ENCODE data around the gene PDK2. TPM values are rescaled to one million over a fixed set of nuclear protein-coding genes. Genes with fewer than 3 reads are reported as not detected.
A peak's percentile ranks its signal among the peaks of the same experiment; 100 is the strongest.

Gene PDK2
- total and polyA plus RNA-seq, 7 donors = 50.3 to 213 (median 99.4) TPM

DNA sequence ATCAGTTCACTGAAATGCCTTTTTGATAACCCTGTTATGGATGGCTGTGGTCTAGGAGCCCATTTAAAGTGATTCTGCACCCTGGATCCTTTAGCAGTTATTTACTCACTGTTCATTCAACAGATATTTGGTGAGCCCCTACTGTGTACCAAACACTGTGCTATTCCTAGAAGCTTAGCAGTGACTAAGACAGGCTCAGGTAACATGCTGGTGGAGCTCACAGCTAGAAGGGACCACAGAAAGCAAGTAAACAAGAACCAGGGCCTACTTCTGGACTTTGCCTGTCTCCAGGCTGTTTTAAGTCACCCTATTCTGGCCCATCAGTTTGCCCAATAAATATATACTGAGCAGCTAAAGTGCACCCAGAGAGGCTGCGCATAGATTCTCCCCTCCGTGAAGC is 28.2 kb upstream of the PDK2 start:
- intact Hi-C loops (cut with DNase I) = no loop called here
- H3K36me3 ChIP-seq (ENCODE audit: insufficient read depth in 1 of 2, low read depth in 1 of 2) = peaks cover 0 to 32% of the 10 kb centered on the region in 2 donors
- H3K9me3 ChIP-seq = no peaks in the 10 kb centered on the region
- DNase-seq (peak in 1 of 2 donors; percentile 30), ATAC-seq (peak; percentile 62 to 80 (median 70))
- peaks cover 61% of the 10 kb centered on the region for H3K4me1 ChIP-seq
- no peak overlapping the region for H3K4me3 ChIP-seq
- H3K27ac ChIP-seq = peak overlapping the region; percentile 92
- no peaks in the 10 kb centered on the region for H3K27me3 ChIP-seq (ENCODE audit: insufficient read depth in 3 of 3, low read length in 2 of 3)
- WGBS, 3 donors = 58 to 84% (median 59%) methylated on average over 2 of the region's 2 CpGs
- TF ChIP-seq CTCF (IDR thresholded peaks at IDR 0.05) = no peak

- Histone ChIP-seq H3K4me3 (no peak overlapping the region), H3K27me3 (ENCODE audit: insufficient read depth in 3 of 3, low read length in 2 of 3) (no peaks in the 10 kb centered on the region), H3K4me1 (peaks cover 51% of the 10 kb centered on the region), H3K9me3 (no peaks in the 10 kb centered on the region), H3K36me3 (ENCODE audit: insufficient read depth in 1 of 2, low read depth in 1 of 2) (peaks cover 0 to 42% of the 10 kb centered on the region in 2 donors), H3K27ac (peak overlapping the region; percentile 92)
- DNase-seq (no peak), ATAC-seq (peak in 1 of 4 donors; percentile 6)
- 71 to 82% (median 81%) methylated on average over 13 of the region's 13 CpGs for WGBS, 3 donors
- intact Hi-C loops (cut with DNase I) = no loop called here
- TF ChIP-seq CTCF (IDR thresholded peaks at IDR 0.05) = no peak
Observed at GRCh38 chr17:50067996-50068395, 27.2 kb upstream of the PDK2 start.

DNA sequence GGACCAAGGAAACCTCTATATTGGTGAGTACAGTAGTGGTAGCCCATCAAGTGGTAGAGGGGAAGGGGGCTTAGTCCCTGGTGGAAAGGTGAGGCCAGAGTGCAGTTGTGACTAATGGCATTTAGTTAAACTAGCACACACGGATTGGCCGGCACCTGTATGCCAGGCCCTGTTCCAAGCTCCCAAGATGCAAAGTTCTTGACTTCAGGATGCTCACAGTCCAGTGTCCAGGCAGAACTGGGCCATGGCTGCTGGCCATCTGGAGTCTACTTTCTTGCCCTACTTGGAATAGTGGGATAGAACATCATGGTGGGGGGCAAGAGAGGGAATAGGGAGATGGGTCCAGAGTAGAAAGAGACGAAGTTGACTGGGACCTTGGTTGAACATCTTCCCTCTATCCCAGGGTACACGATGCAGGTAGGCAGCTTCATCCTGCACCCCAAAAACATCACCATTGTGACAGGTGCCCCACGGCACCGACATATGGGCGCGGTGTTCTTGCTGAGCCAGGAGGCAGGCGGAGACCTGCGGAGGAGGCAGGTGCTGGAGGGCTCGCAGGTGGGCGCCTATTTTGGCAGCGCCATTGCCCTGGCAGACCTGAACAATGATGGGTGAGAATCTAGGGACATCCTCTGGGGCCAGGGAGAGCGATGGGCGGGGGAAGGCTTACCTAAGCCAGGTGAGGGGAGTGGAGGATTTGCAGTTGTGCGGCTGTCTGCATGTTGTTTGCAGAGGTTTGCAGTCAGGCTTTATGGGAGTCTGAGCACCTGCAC is 24.1 kb upstream of the PDK2 start:
- 82 to 98% (median 90%) methylated on average over 16 of the region's 16 CpGs for WGBS, 3 donors

GRCh38 chr17:50071692-50072091 is 23.5 kb upstream of the PDK2 start:
- no peak for TF ChIP-seq CTCF (IDR thresholded peaks at IDR 0.05)
- ATAC-seq (no peak), DNase-seq (no peak)
- H3K4me3 ChIP-seq = no peak overlapping the region
- H3K4me1 ChIP-seq = peaks cover 18% of the 10 kb centered on the region
- H3K9me3 ChIP-seq = no peaks in the 10 kb centered on the region
- no peak overlapping the region for H3K27ac ChIP-seq
- intact Hi-C loops (cut with DNase I) = no loop called here
- H3K27me3 ChIP-seq (ENCODE audit: insufficient read depth in 3 of 3, low read length in 2 of 3) = no peaks in the 10 kb centered on the region
- peaks cover 0 to 73% of the 10 kb centered on the region in 2 donors for H3K36me3 ChIP-seq (ENCODE audit: insufficient read depth in 1 of 2, low read depth in 1 of 2)
- WGBS, 3 donors = 79 to 95% (median 85%) methylated on average over 6 of the region's 6 CpGs

More for the DNA sequence above, 24.1 kb upstream of the PDK2 start:
- Histone ChIP-seq H3K4me3 (no peak overlapping the region), H3K27me3 (ENCODE audit: insufficient read depth in 3 of 3, low read length in 2 of 3) (no peaks in the 10 kb centered on the region), H3K27ac (no peak overlapping the region), H3K9me3 (no peaks in the 10 kb centered on the region), H3K4me1 (peaks cover 24% of the 10 kb centered on the region), H3K36me3 (ENCODE audit: insufficient read depth in 1 of 2, low read depth in 1 of 2) (peaks cover 0 to 67% of the 10 kb centered on the region in 2 donors)
- DNase-seq (no peak), ATAC-seq (no peak)
- no peak for TF ChIP-seq CTCF (IDR thresholded peaks at IDR 0.05)
- intact Hi-C loops (cut with DNase I) = no loop called here
